Measurements from ENCODE around the gene PPP1R14C. TPM values are rescaled to one million over a fixed set of nuclear protein-coding genes. Genes with fewer than 3 reads are reported as not detected.

The PPP1R14C gene
- total and polyA plus RNA-seq, 10 of the 15 experiments (the other 5 are each of a cell fraction or from before 2014, with no cell fraction given), result 0.07 to 1.6 (median 0.13) TPM; not detected in 4

DNA sequence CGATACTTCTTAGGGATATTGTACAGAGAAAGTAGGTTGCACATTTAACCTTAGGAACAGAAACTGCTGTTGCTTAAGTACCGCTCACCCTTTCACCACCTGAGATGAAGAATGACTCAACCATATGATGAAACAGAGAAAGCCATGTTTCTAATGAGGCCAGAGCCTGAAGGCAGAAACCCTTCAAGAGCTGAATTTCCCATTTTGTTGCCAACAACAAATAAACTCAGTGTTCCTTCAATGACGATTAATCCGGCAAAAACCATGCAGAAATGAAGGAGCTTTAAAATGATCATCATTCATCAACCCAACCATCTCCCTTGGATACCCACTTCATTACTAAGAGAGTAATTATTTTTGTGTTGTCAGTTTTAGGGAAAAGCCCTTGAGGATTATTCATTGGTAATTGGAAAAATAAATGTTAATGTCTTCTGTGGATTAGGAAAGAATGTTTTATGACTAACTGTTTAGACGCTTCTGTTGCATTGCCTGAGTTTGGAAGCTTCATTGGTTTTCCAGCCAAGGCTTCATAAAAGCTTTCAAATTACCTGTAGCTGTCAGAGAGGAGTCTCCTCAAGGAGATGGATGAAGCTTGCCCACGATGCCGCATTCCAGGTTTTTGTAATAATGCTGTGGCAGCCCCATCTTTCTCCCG lies 113.9 kb downstream of the PPP1R14C start (continued):
- TF ChIP-seq SP1 (IDR thresholded peaks at IDR 0.05; ENCODE audit: low read depth, low read length) (no peak), TAF1 (IDR thresholded peaks at IDR 0.05; ENCODE audit: borderline replicate concordance, low read depth, low read length) (no peak)
- TF ChIP-seq, protein P1, sequence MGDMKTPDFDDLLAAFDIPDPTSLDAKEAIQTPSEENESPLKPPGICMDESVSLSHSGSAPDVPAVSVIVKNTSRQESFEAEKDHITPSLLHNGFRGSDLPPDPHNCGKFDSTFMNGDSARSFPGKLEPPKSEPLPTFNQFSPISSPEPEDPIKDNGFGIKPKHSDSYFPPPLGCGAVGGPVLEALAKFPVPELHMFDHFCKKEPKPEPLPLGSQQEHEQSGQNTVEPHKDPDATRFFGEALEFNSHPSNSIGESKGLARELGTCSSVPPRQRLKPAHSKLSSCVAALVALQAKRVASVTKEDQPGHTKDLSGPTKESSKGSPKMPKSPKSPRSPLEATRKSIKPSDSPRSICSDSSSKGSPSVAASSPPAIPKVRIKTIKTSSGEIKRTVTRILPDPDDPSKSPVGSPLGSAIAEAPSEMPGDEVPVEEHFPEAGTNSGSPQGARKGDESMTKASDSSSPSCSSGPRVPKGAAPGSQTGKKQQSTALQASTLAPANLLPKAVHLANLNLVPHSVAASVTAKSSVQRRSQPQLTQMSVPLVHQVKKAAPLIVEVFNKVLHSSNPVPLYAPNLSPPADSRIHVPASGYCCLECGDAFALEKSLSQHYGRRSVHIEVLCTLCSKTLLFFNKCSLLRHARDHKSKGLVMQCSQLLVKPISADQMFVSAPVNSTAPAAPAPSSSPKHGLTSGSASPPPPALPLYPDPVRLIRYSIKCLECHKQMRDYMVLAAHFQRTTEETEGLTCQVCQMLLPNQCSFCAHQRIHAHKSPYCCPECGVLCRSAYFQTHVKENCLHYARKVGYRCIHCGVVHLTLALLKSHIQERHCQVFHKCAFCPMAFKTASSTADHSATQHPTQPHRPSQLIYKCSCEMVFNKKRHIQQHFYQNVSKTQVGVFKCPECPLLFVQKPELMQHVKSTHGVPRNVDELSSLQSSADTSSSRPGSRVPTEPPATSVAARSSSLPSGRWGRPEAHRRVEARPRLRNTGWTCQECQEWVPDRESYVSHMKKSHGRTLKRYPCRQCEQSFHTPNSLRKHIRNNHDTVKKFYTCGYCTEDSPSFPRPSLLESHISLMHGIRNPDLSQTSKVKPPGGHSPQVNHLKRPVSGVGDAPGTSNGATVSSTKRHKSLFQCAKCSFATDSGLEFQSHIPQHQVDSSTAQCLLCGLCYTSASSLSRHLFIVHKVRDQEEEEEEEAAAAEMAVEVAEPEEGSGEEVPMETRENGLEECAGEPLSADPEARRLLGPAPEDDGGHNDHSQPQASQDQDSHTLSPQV (IDR thresholded peaks at IDR 0.05), result no peak

DNA sequence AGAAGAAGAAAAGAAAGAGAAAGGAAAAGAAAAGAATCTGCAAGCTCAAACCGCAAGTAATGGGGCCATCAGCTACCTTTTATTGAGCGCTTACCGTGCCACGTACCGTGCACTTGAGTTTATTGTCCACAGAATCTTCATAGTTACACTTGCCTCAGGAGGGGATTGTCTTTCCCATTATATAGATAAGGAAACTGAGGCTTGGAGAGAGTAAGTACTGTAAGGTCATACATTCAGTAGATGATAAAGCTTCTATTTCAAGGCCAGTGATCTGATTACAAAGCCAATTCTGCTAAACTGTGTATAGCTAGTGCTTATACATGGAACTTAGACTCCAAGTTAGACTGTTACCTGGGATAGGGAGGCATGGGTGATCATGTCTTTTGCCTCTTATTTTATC lies 115.5 kb downstream of the PPP1R14C start:
- 88% methylated on average over 5 of the region's 5 CpGs for WGBS (ENCODE audit: insufficient coverage, insufficient replicate concordance, low lambda C conversion rate, missing lambda C conversion rate)
- DNase-seq (ENCODE audit: low read depth, low spot score), result no peak
- ChIA-PET CTCF (interaction anchor here (0.6 kb wide), 1 partner anchor 26 kb away, joined by 4 read pairs; no protein-coding TSS in a partner anchor), RAD21 (ENCODE audit: unreplicated experiment) (no interaction called here), SMC1A (ENCODE audit: uncharacterized antibody, unreplicated experiment) (no interaction called here), POLR2A (interaction anchor here (0.6 kb wide), 2 partner anchors 12 to 244 kb away, joined by 4 read pairs; no protein-coding TSS in a partner anchor)
- no peaks in the 10 kb centered on the region for H3K79me2 ChIP-seq (ENCODE audit: control insufficient read depth, insufficient read depth, low read length)
- H3K27me3 ChIP-seq (replicated peaks in 1 of 2; ENCODE audit: control insufficient read depth in 2 of 2, insufficient read depth in 2 of 2, low read length in 1 of 2), result peaks cover 4% of the 10 kb centered on the region in 2 experiments; a peak in 3 of 4 replicates
- no peak for ATAC-seq
- BruUV-seq (replicated peaks), result no TSS peak
- H3K4me2 ChIP-seq (ENCODE audit: control insufficient read depth, insufficient read depth), result no peak overlapping the region
- H3K4me1 ChIP-seq (ENCODE audit: control insufficient read depth, insufficient read depth, low read length), result no peaks in the 10 kb centered on the region
- no peaks in the 10 kb centered on the region for H4K20me1 ChIP-seq (ENCODE audit: control insufficient read depth, insufficient read depth)
- H2AFZ ChIP-seq (ENCODE audit: control insufficient read depth, low read depth, low read length), result no peak overlapping the region
- intact Hi-C loops (cut with micrococcal nuclease; ENCODE audit: unreplicated experiment) (no loop called here), in situ Hi-C loops (cut with MboI) (no loop called here)
- H3K9me3 ChIP-seq (replicated peaks; ENCODE audit: control insufficient read depth, insufficient read depth, low read length), result no peaks in the 10 kb centered on the region
- no peaks in the 10 kb centered on the region for H3K36me3 ChIP-seq (ENCODE audit: control insufficient read depth in 2 of 2, insufficient read depth in 2 of 2, low read length in 1 of 2)
- FAIRE-seq, result no peak
- H3K27ac ChIP-seq (ENCODE audit: control insufficient read depth, insufficient read depth), result no peak overlapping the region
- TF ChIP-seq, protein P2, sequence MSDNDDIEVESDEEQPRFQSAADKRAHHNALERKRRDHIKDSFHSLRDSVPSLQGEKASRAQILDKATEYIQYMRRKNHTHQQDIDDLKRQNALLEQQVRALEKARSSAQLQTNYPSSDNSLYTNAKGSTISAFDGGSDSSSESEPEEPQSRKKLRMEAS (IDR thresholded peaks at IDR 0.05; ENCODE audit: low read depth, low read length), result no peak
- no peak for TF ChIP-seq MXI1 (IDR thresholded peaks at IDR 0.05; ENCODE audit: low read depth, low read length)
- no peak for TF ChIP-seq JUND (IDR thresholded peaks at IDR 0.05; ENCODE audit: low read depth, low read length)
- TF ChIP-seq, protein P3, sequence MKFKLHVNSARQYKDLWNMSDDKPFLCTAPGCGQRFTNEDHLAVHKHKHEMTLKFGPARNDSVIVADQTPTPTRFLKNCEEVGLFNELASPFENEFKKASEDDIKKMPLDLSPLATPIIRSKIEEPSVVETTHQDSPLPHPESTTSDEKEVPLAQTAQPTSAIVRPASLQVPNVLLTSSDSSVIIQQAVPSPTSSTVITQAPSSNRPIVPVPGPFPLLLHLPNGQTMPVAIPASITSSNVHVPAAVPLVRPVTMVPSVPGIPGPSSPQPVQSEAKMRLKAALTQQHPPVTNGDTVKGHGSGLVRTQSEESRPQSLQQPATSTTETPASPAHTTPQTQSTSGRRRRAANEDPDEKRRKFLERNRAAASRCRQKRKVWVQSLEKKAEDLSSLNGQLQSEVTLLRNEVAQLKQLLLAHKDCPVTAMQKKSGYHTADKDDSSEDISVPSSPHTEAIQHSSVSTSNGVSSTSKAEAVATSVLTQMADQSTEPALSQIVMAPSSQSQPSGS (IDR thresholded peaks at IDR 0.05; ENCODE audit: low read length), result no peak
- TF ChIP-seq NFYA (IDR thresholded peaks at IDR 0.05; ENCODE audit: borderline replicate concordance, low read depth, low read length), result no peak
- no peak for TF ChIP-seq POLR2AphosphoS5 (IDR thresholded peaks at IDR 0.05; ENCODE audit: low read length)
- TF ChIP-seq, protein P4, sequence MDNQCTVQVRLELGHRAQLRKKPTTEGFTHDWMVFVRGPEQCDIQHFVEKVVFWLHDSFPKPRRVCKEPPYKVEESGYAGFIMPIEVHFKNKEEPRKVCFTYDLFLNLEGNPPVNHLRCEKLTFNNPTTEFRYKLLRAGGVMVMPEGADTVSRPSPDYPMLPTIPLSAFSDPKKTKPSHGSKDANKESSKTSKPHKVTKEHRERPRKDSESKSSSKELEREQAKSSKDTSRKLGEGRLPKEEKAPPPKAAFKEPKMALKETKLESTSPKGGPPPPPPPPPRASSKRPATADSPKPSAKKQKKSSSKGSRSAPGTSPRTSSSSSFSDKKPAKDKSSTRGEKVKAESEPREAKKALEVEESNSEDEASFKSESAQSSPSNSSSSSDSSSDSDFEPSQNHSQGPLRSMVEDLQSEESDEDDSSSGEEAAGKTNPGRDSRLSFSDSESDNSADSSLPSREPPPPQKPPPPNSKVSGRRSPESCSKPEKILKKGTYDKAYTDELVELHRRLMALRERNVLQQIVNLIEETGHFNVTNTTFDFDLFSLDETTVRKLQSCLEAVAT (IDR thresholded peaks at IDR 0.05), result no peak
- TF ChIP-seq NR2C2 (IDR thresholded peaks at IDR 0.05; ENCODE audit: borderline replicate concordance, control insufficient read depth, insufficient read length, low read depth), result no peak
- no peak for TF ChIP-seq SUPT20H (IDR thresholded peaks at IDR 0.05; ENCODE audit: borderline replicate concordance, control insufficient read depth, low read depth, low read length)
- no peak overlapping the region for H3K9ac ChIP-seq (ENCODE audit: control insufficient read depth, insufficient read depth, low read length)
- H3K4me3 ChIP-seq, result no peak overlapping the region

All from GM12878 (cell line).